ENCODE results near the gene C22orf31.

The C22orf31 gene

DNA sequence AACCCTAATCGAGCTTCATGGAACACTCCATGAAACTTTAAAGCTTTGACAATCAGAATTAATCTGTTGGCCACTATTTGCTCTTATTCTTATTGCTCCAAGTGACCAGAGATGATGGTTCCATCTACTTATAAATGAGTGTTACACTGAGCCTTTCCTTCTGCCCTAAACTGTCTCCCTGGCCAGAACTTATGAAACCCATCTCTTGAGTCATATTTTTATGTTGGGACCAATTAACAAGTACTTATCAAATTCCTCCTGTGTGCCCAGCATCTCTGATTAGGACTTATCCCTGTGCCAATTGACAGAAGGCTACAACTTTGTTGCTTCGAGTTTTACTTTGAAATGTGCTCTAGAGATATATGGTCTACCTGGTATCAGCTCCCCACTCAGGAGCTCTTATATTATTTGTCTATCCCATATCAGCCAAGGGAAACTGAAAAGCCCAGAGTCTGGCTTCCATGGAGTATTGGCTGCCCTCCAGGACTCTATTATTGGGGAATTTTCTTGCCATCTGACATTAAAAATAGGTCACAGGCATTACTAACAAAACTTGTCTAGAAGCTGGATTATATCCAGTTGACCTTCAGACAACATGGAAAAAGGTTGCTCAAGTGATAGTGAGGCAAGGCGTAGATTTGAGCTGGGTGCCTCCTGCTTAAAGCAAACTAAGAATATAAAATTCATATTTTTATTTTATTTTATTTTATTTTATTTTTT, 20.0 kb upstream of the C22orf31 start:
- DNase-seq, result no peak

DNA sequence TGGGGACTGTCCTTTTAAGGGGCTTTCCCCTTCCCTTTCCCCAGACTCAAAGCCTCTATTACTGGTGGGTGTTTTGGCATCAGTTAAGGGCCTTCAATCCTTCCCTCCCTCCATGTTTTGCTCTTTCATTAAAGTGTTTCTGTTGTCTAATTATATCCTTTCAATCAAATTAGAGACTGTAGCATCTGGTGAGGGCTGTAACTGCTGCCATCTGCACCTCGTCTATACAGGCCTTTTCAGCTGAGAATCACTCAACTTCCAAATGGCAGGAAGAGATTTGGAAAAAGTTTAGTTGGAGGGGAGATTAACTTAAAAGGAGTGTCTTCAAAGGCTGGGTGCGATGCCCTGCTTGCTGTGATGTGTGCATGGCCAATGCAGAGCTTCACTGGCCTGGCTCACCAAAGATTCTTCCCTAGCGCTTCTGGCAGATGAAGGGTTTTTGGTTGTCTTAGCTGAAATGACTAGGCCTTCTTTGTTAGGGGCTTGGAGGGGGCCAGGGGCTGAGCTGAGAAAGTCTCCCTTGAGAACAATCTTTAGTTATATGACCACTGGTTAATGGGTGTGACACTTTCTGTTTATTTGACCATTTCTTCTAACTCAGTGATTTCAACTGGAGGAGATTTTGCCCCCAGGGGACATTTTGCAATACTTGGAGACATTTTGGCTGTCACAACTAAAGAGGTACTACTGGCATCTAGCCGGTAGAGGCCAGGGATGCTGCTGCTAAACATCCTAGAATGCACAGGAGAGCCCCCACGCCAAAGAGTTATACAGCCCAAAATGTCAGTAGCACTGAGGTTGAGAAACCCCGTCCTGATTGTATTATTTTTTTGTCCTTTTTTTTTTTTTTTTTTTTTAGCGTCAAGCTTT, 18.7 kb upstream of the C22orf31 start:
- DNase-seq, result no peak

DNA sequence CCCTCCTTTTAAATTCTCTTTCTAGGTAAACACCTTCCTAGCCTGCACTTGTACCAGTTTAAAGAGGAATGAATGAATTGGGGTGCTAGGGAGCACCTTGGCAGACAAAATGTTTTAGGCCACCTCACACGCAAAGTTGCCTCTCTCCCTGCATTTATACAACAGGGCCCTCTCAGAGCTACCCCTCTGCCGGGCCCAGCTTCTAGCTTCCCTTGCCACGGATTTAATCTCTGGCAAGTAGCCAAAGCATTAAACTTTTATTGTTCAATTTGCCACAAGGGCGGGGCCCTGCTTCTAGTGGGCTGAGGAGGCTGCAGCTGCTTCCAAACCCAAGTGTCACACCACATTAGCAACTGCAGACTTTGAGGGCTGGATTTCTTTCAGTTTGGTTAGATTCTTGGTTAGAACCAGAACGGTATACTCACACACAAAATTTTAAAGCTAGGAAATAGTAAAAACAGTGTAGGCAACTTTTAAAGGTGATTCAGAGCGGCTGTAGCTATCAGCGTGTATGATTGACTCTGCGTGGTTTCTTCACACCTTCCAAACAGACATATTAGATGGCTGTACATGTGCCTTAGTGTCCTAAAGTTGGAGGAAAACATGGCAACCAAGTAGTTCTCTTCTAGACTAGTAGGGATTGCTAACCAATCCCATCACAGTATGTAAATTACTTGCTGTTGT, 17.7 kb upstream of the C22orf31 start:
- no peak for DNase-seq

DNA sequence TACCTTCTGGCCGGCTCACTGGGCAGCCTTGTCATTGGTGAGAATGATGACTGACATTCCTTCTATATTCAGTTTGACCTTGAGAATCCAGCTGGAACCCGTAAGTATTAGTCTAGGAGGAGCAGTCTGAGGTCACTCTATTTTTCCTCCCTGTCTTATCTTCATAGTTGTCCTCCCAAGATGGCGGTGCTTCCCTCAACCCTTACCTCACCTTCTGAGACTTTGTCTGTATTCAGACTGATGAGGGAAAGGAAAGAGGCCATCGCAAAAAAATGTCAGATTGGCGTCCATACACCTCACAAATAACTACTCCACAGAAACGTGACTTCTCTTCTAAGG, 17.2 kb upstream of the C22orf31 start:
- no peak for DNase-seq

DNA sequence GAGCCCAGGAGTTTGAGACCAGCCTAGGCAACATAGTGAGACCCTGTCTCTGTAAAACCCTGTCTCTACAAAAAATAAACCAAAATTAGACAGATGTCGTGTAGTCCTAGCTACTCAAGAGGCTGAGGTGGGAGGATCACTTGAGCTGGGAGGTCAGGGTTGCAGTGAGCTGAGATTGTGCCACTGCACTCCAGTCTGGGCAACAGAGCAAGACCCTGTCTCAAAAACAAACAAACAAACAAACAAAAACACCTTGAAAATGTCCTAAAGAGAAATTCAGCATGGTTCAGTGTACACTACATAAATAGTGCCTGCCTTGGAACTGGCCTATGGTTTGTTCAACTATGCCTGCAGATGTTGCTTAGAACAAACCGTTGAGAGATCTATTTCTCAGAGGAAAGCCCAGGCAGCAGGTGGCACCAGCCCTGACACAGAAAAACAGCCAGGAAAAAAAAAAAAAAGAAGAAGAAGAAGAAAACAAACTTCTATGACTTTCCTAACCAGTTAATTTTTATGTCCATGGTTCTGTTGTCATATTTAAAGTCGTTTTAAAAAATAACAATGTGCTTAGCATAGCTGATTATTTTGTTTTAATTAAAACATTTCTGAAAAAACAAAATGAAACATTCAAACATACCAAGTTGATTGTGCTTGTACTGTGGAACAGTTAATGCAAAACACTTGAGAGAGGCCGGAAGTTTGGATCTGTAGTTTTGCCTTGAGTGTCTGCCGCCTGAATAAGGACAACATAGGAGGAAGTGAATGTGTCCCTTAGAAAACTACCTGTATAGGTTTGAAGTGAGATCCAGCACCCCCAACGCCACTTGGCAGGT, 16.6 kb upstream of the C22orf31 start:
- no peak for DNase-seq

DNA sequence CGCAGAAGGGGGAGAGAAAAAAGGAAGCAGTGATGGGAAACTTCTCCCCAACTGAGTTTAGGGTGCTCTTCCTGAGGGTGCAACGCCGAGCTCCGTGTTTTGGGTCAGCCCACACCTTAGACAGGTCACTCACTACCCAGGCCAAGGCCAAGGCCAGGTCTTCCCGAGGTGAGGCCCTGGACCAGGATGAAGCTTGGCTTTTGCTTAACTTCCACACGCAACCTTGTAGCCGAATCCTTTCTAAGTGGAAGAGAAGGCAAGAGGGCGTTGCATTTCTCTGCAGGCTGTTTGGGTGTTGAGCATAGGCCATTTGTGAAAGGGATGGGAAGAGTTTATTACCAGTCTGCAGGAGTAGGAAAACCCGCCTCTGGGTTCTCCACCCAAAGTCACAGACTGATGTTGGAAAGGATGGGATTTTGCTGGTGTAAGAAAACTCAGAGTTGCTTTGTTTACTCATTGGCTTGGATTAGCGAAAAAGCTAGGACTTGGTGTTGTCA, 12.7 kb upstream of the C22orf31 start:
- DNase-seq, result no peak

DNA sequence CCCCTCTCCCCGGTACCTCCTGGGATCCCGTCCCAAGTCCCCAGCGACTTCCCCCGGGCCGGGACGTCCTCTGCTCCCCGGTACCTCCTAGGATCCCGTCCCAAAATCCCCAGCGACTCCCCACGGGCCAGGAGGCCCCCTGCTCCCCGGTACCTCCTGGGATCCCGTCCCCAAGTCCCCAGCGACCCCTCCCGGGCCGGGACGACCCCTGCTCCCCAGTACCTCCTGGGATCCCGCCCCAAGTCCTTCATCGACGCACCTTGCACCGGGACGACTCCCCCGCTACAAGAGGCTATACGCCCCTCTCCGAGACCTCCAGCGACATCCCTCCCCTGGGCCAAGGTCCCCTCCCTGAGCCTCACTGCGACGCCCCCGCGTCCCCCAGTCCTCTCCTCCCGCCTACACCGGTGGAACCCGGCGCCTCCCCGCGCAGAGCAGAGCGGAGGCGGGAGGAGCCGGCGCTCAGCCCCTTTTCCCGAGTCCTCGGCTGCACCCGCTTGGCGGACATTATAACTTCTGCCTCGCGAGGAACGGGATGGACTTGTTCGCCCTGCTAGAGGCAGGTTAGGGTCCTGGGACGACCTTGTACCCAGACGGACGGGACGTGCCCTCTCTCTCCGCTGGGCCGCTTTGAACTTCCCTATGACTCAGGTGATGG, 12.1 kb upstream of the C22orf31 start:
- DNase-seq, result peak in 11 of 58 donors; percentile 10 to 39 (median 22)

DNA sequence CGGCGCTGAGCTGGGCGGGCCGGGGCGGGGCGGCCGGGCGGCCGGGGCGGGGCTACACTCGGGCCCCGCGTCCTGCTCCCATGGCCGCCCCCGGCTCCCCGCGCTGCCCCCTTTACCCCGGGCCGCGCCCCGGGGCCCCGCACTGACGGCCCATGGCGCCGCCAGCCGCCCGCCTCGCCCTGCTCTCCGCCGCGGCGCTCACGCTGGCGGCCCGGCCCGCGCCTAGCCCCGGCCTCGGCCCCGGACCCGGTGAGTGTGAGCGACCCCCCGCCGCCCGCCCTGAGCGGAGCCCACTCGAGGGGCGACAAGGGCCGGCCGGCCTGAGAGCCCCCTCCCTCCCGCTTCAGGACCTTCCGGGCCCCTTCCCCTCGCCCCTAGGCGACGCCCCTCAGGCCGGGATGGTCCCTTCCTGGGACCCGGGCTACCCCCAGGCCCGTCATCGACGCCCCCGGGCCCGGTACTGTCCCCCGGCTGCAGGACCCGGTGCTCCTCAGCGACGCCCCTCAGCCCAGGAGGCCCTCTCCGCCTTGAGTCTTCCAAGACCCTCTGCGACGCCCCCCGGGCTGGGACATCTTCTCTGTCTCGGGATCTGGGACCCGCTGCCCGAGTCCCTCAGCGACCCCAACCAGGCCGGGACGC, 11.5 kb upstream of the C22orf31 start, which contains the start of gene KREMEN1:
TSS of gene KREMEN1 (plus strand) at position 57 of the 639 bp plus-strand sequence. CDS start at position 153, 96 bp downstream.
- DNase-seq, result no peak

DNA sequence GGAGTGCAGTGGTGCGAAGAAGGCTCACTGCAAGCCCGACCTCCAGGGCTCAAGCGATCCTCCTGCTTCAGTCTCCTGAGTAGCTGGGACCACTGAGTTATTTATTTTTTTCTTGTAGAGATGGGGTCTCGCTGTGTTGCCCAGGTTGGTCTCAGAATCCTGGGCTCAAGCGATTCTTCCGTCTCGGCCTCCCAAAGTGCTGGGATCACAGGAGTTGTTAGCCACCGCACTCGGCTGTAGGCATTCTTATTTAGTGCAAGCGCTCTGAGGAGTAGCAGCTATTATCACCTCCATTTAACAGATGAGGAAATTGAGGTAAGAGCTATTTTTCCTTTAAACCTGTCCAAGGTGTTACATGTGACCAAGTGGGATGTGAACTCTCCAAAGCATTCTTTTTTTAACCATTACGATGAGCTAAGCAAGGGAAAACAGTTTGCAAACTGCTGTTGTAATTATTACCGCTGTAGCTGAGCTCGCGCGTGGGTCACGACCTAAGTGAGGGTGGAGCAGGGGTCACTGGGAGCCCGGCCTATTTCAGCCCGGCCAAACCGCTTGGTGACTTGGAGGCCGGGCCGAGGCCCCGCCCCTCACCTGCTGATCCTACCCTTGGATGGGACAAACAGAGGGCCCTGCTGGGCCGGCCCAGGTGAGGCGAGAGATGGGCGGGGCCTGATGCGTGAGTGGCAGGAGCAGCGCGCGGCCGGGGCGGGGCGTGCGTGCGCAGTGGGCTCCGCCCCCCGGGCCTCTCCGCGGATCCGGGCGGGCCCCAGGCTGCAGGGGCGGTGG, 10.8 kb upstream of the C22orf31 start:
- peak in 53 of 58 donors; percentile 17 to 83 (median 61) for DNase-seq

DNA sequence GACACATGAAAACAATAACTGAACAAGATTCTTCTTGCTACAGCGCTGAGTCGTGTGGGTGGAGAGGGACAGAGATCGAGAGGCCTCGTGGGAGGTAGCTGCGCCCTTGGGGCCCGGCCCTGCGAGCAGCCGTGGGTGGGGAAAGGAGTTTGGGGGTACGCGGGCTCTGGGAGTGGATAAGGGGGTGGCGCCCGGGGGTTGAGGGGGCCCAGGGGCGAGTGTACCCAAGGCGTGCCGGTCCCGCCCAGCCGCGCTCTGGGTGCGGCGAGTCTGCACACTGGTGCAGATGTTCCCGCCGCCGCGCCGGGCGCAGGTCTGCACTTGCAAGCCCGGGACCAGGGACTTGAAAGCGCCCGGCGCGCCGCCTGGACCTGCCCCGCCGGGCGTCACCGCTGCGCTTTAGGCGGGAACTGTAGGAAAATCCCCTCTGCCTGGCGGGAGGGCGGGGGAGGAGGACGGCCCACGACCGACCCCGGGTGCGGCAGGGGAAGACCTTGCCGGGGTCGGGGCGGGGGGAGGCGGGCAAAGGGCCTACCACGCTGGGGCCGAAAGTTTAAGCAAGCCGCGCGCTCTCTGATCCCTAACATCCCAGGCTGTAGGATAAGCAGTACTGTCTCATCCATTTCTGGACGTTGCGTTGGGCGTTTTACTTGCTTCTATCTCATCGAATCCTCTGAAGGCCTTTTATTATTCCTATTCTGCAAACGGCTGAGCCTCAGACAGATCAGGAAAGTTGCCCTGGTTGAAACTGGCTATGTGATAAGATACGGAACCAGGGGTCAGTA, 9.8 kb upstream of the C22orf31 start:
- no peak for DNase-seq

DNA sequence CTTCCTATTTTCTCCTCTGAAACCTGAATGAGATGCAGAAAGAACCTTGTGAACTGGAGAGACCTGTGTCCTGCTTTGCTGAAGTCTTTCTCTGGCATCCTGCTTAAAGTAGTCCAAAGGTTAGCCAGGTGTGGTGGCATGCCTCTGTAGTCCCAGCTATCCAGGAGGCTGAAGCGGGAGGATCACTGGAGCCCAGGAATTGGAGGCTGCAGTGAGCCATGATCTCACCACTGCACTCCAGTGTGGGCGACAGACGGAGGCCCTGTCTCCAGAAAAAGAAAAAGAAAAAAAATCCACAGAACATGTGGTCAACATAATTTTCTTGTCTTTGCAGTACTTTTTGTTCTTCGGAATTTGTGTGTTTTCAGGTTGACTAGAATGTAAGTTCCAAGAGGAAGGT, 8.9 kb upstream of the C22orf31 start:
- DNase-seq, result no peak

DNA sequence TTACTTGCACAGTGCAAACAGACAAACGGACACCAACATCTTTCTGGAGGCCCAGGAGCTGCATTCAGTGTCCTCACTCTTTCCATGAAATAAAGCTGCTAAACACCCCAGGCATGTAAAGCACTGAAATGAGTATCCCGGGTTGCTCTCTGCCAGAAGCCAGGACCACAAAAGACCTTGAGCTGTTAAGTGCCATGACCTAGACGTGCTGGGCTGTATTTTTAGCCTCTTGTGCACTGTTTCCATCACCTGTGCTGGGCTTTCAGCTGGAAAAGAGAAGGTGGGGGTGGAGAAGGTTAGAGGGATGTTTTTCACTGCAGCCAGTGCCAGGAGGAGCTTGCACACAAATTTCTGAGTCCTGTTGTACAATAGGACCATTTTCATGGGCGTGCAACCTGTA, 7.8 kb upstream of the C22orf31 start:
- no peak for DNase-seq

DNA sequence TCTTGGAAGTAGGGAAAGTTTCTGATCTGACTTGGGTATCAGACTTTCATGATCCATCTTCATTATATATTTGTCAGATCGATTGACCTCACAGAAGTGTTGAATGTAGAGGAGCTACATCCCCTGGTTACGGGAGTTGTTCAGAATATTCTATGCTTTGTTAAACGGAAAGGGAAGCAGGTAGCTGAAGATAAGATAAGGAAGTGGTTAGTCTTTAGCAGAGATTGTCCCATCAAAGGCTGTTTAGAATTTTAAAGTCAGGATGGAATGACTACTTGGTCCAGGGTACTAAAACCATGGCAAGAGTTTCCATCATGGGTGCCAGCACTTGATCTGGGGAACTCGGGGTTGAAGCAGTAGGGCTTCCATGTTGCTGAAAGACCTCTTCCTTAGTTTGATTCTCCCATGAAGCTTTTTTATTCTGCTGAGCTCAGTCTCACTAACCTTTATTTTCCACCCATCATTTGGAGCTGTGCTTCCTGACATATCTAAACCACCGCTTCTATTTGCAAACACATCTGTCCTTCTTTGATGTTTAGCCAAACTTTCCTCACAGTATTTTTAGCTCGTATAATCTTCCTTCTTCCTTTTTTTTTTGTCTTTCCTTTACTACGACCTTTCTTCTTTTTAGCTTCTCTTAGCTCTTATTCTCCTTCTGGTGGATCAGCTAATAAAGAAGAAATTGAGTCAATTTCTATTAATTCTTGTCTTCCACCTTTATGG, 4.0 kb upstream of the C22orf31 start:
- DNase-seq, result no peak

DNA sequence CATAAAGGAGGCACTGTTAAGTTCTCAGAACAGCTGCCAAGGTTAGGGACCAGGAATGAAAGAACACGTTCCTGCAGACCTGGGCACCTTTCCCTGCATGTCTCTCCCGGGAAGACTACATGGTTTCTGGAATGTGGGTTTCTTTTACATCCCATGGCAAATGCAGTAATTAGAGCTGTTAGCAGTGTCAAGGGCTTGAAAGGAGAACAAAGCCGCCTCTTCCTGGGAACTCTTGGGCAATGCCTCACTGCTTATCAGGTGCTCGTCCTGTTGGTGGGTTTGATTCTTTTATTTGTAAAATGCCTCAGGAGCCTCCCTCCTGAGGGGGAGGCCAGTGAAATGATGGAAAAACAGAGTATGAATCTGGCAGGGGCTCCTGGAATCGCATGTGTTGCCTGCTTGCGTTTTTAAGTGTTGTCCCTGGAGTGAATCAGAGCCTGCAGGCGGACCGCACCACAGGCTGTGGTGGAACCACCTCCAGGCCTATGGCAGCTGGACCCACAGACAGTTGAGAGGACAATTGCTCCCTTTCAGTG, 723 bp upstream of the C22orf31 start:
- DNase-seq, result no peak

DNA sequence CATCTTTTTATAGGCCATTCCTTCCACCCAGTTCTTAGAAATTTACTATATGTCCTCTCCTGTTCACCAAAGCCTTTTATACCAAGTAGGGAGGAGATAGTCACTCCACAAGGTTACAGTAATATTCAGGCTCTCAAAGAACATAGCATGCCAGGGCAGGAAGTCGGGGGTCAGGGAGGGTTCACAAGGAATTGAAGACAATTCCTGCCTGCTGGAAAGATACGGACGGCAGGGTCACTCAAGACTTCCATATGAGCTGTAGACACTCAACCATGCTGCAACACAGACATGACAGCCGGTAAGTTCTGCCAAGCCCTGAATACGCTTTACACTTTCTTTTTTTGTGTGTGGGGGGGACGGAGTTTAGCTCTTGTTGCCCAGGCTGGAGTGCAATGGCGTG, 700 bp downstream of the C22orf31 start:
- DNase-seq, result no peak

DNA sequence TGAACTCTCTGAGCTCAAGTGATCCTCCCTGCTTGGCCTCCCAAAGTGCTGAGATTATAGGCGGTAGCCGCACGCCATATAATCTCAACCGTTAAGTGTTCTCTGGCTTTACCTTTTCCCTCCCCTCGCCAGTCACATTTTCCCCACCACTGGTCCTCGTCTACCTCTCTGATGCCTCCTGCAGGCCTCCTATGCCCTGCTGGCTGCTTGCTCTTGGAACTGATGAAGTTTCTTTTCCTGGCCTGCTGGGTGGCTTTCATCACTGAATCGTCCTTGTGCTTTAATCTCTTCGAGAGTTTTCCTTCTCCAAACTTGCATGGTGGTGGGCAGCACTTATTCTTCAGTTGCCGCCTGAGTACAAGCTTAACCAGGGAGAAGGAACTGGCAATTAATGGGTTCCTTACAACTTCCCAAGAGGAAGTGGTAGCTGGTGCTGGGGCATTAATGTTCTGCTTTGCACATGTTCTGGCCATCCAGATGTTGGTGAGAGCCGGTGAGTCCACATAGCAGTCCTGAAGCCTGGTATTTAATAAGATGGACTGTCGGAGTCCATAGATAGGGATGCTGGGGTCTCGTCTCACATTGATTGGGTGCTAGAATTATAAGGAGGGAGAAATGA, 1.3 kb downstream of the C22orf31 start:
- DNase-seq, result no peak

DNA sequence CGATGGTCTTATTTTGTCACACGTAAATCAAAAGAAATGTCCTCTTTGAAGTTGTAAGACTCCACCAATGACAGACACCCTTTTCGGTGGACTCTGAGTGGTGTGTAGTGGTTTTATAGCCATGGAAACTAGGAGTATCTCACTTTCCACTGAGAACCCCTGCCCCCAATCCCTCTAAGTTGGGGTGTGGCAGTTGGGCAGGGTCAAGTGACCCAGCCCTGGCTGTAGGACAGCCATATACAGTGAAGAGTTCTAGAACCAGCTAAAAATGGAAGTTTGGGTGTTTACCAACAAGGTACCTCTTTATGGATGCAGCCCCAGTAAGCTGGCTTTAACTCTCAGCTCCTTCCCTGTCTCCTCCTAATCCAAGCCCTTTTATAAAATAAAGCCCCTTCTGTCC, 5.2 kb downstream of the C22orf31 start:
- DNase-seq, result no peak

All from anterior cingulate cortex (tissue), 58 donors.